Esophagus (tissue), 2 donors: ENCODE measurements around the gene EFCAB6. TPM values are rescaled to one million over a fixed set of nuclear protein-coding genes. Genes with fewer than 3 reads are reported as not detected.

Experiments used
- H3K27ac ChIP-seq, 2 donors: one replicate each; pipeline ENCODE4 v1.5.1; 2013; ENCODE audit warnings: low read depth in 2 of 2, mild to moderate bottlenecking in 2 of 2, inconsistent platforms in 1 of 2, low read length in 1 of 2, moderate library complexity in 1 of 2
- H3K27me3 ChIP-seq, 2 donors: one replicate each; pipeline ENCODE4 v1.6.1; 2013; ENCODE audit warnings: low read length in 2 of 2, control low read depth in 1 of 2, mild to moderate bottlenecking in 1 of 2; ENCODE audit not compliant: insufficient read depth in 2 of 2, control insufficient read depth in 1 of 2
- H3K36me3 ChIP-seq, 2 donors: one replicate each; pipeline ENCODE4 v1.6.1; 2013; ENCODE audit warnings: low read length in 1 of 2; ENCODE audit not compliant: control insufficient read depth in 2 of 2, insufficient read depth in 2 of 2
- H3K4me1 ChIP-seq, 2 donors: one replicate each; pipeline ENCODE4 v1.6.1; 2013; ENCODE audit warnings: low read length in 1 of 2; ENCODE audit not compliant: control insufficient read depth in 2 of 2, insufficient read depth in 2 of 2
- H3K4me3 ChIP-seq, 2 donors: one replicate each; pipeline ENCODE4 v1.5.1; 2013; ENCODE audit warnings: low read length in 2 of 2, mild to moderate bottlenecking in 2 of 2, low read depth in 1 of 2, moderate library complexity in 1 of 2
- H3K9me3 ChIP-seq, 2 donors: one replicate each; pipeline ENCODE4 v1.6.1; 2013; ENCODE audit warnings: mild to moderate bottlenecking in 2 of 2, low read depth in 1 of 2, low read length in 1 of 2, moderate library complexity in 1 of 2; ENCODE audit not compliant: control insufficient read depth in 2 of 2, insufficient read depth in 1 of 2
- WGBS, 2 donors: extraction: QIAGEN DNeasy Blood & Tissue Kit; methylation state at CpG; one replicate each; pipeline ENCODE4 v1.1.7; 2013; 5-methylcytosine and 5-hydroxymethylcytosine counted together
- polyA plus RNA-seq, 2 donors: library from polyadenylated mRNA; stranded (reverse); fragments of 200-250 nt; gene quantifications; one replicate each; pipeline ENCODE4 v1.2.3, GENCODE V29; 2013
- donor health status: healthy with polysubstance abuse.
- donor health status: Bipolar disorder and iron deficiency.

The EFCAB6 gene
- polyA plus RNA-seq, 2 donors: 0.24 to 0.29 TPM

DNA sequence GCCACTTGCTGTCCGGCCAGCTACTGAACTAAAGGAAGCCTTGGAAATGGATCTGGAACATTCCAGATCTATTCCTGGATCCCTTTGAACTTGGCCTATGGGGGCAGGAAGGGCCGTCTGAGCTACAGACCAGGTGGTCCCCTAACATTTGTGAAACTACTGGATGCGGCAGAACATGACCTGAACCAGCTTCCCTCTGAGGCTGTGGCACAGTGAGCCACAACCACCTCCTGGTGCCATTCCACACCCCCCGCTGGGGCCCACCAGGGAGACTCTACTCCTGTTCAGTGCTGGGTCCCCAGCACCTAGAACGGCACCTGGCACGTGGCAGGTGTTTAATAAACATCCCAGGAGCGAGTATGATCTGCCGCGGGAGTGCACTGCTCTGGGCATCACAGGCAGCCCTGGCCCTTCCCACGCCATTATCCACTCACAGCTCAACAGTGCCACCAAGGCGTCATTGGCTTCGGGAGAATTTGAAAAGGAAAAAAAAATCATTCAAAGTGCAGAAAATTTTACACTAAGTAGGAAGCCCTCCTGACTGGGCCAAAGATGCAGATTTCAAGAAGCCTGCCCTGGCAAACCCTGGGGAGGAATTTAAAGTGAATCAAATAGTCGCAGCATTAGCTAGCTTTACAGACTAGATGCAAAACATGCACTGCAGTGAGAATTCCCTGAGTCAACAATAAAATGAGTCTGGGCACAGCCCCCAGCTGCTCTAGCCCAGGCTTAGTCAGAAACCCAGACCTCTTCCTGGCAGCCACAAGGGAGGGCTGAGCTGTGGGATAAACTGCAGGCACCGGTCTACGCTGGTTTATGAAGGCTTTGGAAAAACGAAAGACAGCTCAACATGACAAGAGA, 14.3 kb upstream of the EFCAB6 start:
- Histone ChIP-seq H3K36me3 (no peaks in the 10 kb centered on the region), H3K4me3 (no peak overlapping the region), H3K27me3 (peaks cover 0 to 7% of the 10 kb centered on the region in 2 donors), H3K27ac (no peak overlapping the region), H3K4me1 (peaks cover 2 to 3% of the 10 kb centered on the region in 2 donors), H3K9me3 (no peaks in the 10 kb centered on the region)
- WGBS, 2 donors: 31 to 41% methylated on average over 16 of the region's 16 CpGs

GRCh38 chr22:43825651-43826050, 13.5 kb upstream of the EFCAB6 start:
- no peak overlapping the region for H3K4me3 ChIP-seq
- H3K27ac ChIP-seq: no peak overlapping the region
- H3K4me1 ChIP-seq: peaks cover 2 to 3% of the 10 kb centered on the region in 2 donors
- no peaks in the 10 kb centered on the region for H3K9me3 ChIP-seq
- H3K36me3 ChIP-seq: no peaks in the 10 kb centered on the region
- H3K27me3 ChIP-seq: peaks cover 0 to 7% of the 10 kb centered on the region in 2 donors
- WGBS, 2 donors: 77 to 79% methylated on average over 11 of the region's 11 CpGs

DNA sequence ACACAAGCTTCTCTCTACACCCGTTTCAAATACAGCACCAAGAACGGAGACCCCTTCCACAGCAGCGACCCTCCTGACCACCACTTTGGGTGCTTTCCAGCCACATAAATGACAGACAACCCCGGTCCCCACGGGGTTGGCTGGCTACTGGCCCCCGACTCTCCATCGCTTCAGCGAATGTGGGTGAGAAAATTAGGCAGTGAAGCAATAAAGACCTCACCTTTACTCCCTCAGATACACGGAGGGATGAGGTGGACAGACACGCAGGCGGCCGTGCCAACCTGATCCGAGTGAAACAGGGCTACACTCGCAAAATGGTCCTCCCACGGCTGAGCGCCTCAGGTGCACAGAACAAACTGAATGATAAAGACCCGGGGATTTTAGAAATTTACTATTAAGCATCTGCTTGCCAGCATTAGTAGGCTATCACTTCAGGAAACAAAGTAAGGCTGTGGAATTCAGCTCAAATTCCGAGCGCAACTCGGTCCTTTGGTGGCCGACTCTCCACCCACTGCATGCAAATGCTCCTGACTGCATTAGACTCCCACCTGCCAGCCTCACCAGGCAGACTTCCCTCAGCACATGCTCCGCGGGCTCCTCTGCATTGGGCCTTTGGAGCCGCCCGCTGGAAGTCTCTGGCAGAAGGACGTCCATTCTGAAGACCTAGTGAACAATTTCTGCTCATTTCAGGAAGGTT, 12.8 kb upstream of the EFCAB6 start:
- H3K4me3 ChIP-seq: no peak overlapping the region
- H3K27me3 ChIP-seq: peaks cover 0 to 7% of the 10 kb centered on the region in 2 donors
- no peak overlapping the region for H3K27ac ChIP-seq
- no peaks in the 10 kb centered on the region for H3K9me3 ChIP-seq
- H3K36me3 ChIP-seq: no peaks in the 10 kb centered on the region
- WGBS, 2 donors: 83 to 84% methylated on average over 26 of the region's 26 CpGs
- peaks cover 0 to 2% of the 10 kb centered on the region in 2 donors for H3K4me1 ChIP-seq

GRCh38 chr22:43823911-43824665, 12.0 kb upstream of the EFCAB6 start:
- Histone ChIP-seq H3K4me1 (peaks cover 0 to 2% of the 10 kb centered on the region in 2 donors), H3K4me3 (no peak overlapping the region), H3K27ac (no peak overlapping the region), H3K9me3 (no peaks in the 10 kb centered on the region), H3K27me3 (peaks cover 0 to 4% of the 10 kb centered on the region in 2 donors), H3K36me3 (no peaks in the 10 kb centered on the region)
- WGBS, 2 donors: 80 to 81% methylated on average over 17 of the region's 17 CpGs

- WGBS, 2 donors: 54 to 55% methylated on average over 13 of the region's 13 CpGs
- H3K27ac ChIP-seq: no peak overlapping the region
Observed at GRCh38 chr22:43823353-43823908, 11.3 kb upstream of the EFCAB6 start.

DNA sequence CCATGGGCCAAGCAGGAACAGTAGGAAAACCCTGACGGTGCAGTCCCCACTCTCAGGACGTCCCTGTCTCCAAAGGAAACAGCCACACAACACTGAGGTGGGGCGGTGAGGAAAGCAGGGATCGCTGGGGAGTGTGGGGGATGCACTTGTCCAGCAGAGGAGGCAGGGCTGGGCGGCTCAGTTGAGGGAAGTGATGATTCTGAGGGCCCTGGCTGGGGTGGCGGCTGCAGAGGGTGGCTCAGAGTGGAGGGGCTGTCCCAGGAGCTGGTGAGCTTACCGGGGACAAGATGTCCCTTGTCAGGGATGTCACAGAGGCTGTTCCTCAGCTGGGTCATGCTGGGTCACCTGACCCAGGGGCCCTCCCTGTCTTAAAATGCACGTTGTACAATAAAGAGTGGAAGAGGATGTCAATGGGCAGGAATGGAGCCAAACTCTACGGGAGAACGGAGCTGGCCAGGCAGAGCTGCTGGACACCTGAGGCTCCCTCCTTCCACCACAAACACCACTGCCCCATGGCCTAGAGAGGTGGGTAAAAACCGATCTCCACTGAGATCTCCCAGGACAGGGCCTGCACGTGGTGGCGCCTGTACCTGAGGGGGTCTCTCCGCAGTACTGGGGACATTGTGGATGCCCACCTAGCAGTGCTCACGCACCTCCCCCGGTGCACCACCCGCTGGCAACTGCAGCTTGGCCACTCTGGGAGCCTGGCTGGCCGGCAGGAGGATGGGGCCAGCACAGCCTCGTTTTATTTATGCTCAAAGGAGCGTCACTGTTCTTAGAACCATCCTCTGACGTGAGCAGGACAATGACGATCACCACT, 9.7 kb upstream of the EFCAB6 start:
- H3K36me3 ChIP-seq: no peaks in the 10 kb centered on the region
- peaks cover 0 to 4% of the 10 kb centered on the region in 2 donors for H3K27me3 ChIP-seq
- no peak overlapping the region for H3K27ac ChIP-seq
- no peaks in the 10 kb centered on the region for H3K9me3 ChIP-seq
- H3K4me3 ChIP-seq: no peak overlapping the region
- WGBS, 2 donors: 71 to 78% methylated on average over 22 of the region's 22 CpGs
- H3K4me1 ChIP-seq: peaks cover 0 to 2% of the 10 kb centered on the region in 2 donors

More at GRCh38 chr22:43823353-43823908, 11.3 kb upstream of the EFCAB6 start:
- Histone ChIP-seq H3K27me3 (peaks cover 0 to 4% of the 10 kb centered on the region in 2 donors), H3K4me3 (no peak overlapping the region), H3K9me3 (no peaks in the 10 kb centered on the region), H3K4me1 (peaks cover 0 to 2% of the 10 kb centered on the region in 2 donors), H3K36me3 (no peaks in the 10 kb centered on the region)

- H3K36me3 ChIP-seq: no peaks in the 10 kb centered on the region
- H3K4me1 ChIP-seq: peaks cover 0 to 2% of the 10 kb centered on the region in 2 donors
- no peak overlapping the region for H3K27ac ChIP-seq
- H3K27me3 ChIP-seq: peaks cover 0 to 4% of the 10 kb centered on the region in 2 donors
- no peak overlapping the region for H3K4me3 ChIP-seq
- 44 to 45% methylated on average over 18 of the region's 18 CpGs for WGBS, 2 donors
- no peaks in the 10 kb centered on the region for H3K9me3 ChIP-seq
Observed at GRCh38 chr22:43820651-43821305, 8.7 kb upstream of the EFCAB6 start.

GRCh38 chr22:43819931-43820640, 8.0 kb upstream of the EFCAB6 start:
- no peak overlapping the region for H3K4me3 ChIP-seq
- peaks cover 0 to 4% of the 10 kb centered on the region in 2 donors for H3K27me3 ChIP-seq
- WGBS, 2 donors: 65 to 76% methylated on average over 13 of the region's 13 CpGs
- peaks cover 0 to 2% of the 10 kb centered on the region in 2 donors for H3K4me1 ChIP-seq
- no peak overlapping the region for H3K27ac ChIP-seq
- no peaks in the 10 kb centered on the region for H3K9me3 ChIP-seq
- no peaks in the 10 kb centered on the region for H3K36me3 ChIP-seq
